Mononuclear cell (primary cell): ENCODE measurements around the gene TSHR. TPM values are rescaled to one million over a fixed set of nuclear protein-coding genes. Genes with fewer than 3 reads are reported as not detected.

Experiments used
- H3K27me3 ChIP-seq: 2 replicates; pipeline ENCODE4 v1.6.0; 2011; ENCODE audit warnings: low read length, control low read depth; ENCODE audit not compliant: insufficient read depth
- H3K4me1 ChIP-seq: 2 replicates; pipeline ENCODE4 v1.5.1; 2011; ENCODE audit warnings: mild to moderate bottlenecking, low read length, control low read depth; ENCODE audit not compliant: insufficient read depth
- H3K4me3 ChIP-seq: 2 replicates; pipeline ENCODE4 v1.5.1; 2011; ENCODE audit warnings: mild to moderate bottlenecking, low read length, moderate library complexity
- H3K9me3 ChIP-seq: 2 replicates; pipeline ENCODE4 v1.5.1; 2011; ENCODE audit warnings: low read depth, mild to moderate bottlenecking, control low read depth, low read length
- total RNA-seq: library from RNA; depleted of rRNA; stranded (reverse); fragments of >200 nt; gene quantifications from one replicate; pipeline ENCODE4 v1.2.3, GENCODE V29; 2012

Gene TSHR
- total RNA-seq, 1 donor, result 0.21 TPM

GRCh38 chr14:80965037-80965436 is 9.6 kb downstream of the TSHR start:
- Histone ChIP-seq H3K4me3 (no peak overlapping the region), H3K27me3 (no peaks in the 10 kb centered on the region), H3K9me3 (no peaks in the 10 kb centered on the region), H3K4me1 (no peaks in the 10 kb centered on the region)

GRCh38 chr14:80973931-80974641 is 18.7 kb downstream of the TSHR start:
- Histone ChIP-seq H3K4me3 (no peak overlapping the region), H3K9me3 (no peaks in the 10 kb centered on the region), H3K4me1 (no peaks in the 10 kb centered on the region), H3K27me3 (no peaks in the 10 kb centered on the region)

- Histone ChIP-seq H3K4me1 (no peaks in the 10 kb centered on the region), H3K9me3 (no peaks in the 10 kb centered on the region), H3K27me3 (no peaks in the 10 kb centered on the region), H3K4me3 (no peak overlapping the region)
These were observed 19.3 kb downstream of the TSHR start for GRCh38 chr14:80974679-80975078.

GRCh38 chr14:80977221-80977620 is 21.8 kb downstream of the TSHR start:
- no peak overlapping the region for H3K4me3 ChIP-seq
- no peaks in the 10 kb centered on the region for H3K27me3 ChIP-seq
- H3K9me3 ChIP-seq, result no peaks in the 10 kb centered on the region
- no peaks in the 10 kb centered on the region for H3K4me1 ChIP-seq

- Histone ChIP-seq H3K4me3 (no peak overlapping the region), H3K4me1 (no peaks in the 10 kb centered on the region), H3K9me3 (no peaks in the 10 kb centered on the region), H3K27me3 (no peaks in the 10 kb centered on the region)
These were observed 23.0 kb downstream of the TSHR start for GRCh38 chr14:80978403-80978802.

- Histone ChIP-seq H3K4me3 (no peak overlapping the region), H3K9me3 (no peaks in the 10 kb centered on the region), H3K4me1 (no peaks in the 10 kb centered on the region), H3K27me3 (no peaks in the 10 kb centered on the region)
These were observed 24.5 kb downstream of the TSHR start for GRCh38 chr14:80979951-80980350.

GRCh38 chr14:80981156-80981555 is 25.7 kb downstream of the TSHR start:
- Histone ChIP-seq H3K27me3 (no peaks in the 10 kb centered on the region), H3K4me3 (no peak overlapping the region), H3K4me1 (no peaks in the 10 kb centered on the region), H3K9me3 (no peaks in the 10 kb centered on the region)

GRCh38 chr14:80981673-80982072 is 26.3 kb downstream of the TSHR start:
- H3K27me3 ChIP-seq, result no peaks in the 10 kb centered on the region
- no peak overlapping the region for H3K4me3 ChIP-seq
- H3K9me3 ChIP-seq, result no peaks in the 10 kb centered on the region
- no peaks in the 10 kb centered on the region for H3K4me1 ChIP-seq

- H3K4me1 ChIP-seq, result no peaks in the 10 kb centered on the region
- H3K27me3 ChIP-seq, result no peaks in the 10 kb centered on the region
- no peak overlapping the region for H3K4me3 ChIP-seq
- H3K9me3 ChIP-seq, result no peaks in the 10 kb centered on the region
These were observed 27.3 kb downstream of the TSHR start for GRCh38 chr14:80982711-80983110.

GRCh38 chr14:80987235-80988032 is 32.0 kb downstream of the TSHR start:
- Histone ChIP-seq H3K4me1 (peaks cover 4% of the 10 kb centered on the region), H3K4me3 (no peak overlapping the region), H3K27me3 (peaks cover 2% of the 10 kb centered on the region), H3K9me3 (no peaks in the 10 kb centered on the region)

- Histone ChIP-seq H3K4me3 (no peak overlapping the region), H3K27me3 (peaks cover 2% of the 10 kb centered on the region), H3K9me3 (no peaks in the 10 kb centered on the region), H3K4me1 (peaks cover 4% of the 10 kb centered on the region)
These were observed 32.8 kb downstream of the TSHR start for GRCh38 chr14:80988192-80988591.

GRCh38 chr14:80988735-80989429 is 33.5 kb downstream of the TSHR start:
- H3K4me1 ChIP-seq, result peaks cover 4% of the 10 kb centered on the region
- H3K9me3 ChIP-seq, result no peaks in the 10 kb centered on the region
- no peak overlapping the region for H3K4me3 ChIP-seq
- peaks cover 2% of the 10 kb centered on the region for H3K27me3 ChIP-seq

GRCh38 chr14:80992580-80992979 is 37.2 kb downstream of the TSHR start:
- H3K9me3 ChIP-seq, result no peaks in the 10 kb centered on the region

GRCh38 chr14:80996049-80996901 is 40.9 kb downstream of the TSHR start:
- H3K27me3 ChIP-seq, result no peaks in the 10 kb centered on the region
- H3K9me3 ChIP-seq, result no peaks in the 10 kb centered on the region
- H3K4me3 ChIP-seq, result no peak overlapping the region
- H3K4me1 ChIP-seq, result peaks cover 8% of the 10 kb centered on the region

More at GRCh38 chr14:80992580-80992979, 37.2 kb downstream of the TSHR start:
- Histone ChIP-seq H3K4me3 (no peak overlapping the region), H3K4me1 (peaks cover 12% of the 10 kb centered on the region), H3K27me3 (peaks cover 2% of the 10 kb centered on the region)
